Measurements from ENCODE around the gene CREG1. TPM values are rescaled to one million over a fixed set of nuclear protein-coding genes. Genes with fewer than 3 reads are reported as not detected.
A peak's percentile ranks its signal among the peaks of the same experiment; 100 is the strongest.
"Not testable (repeated sequence)": the region's sequence is repeated elsewhere in the genome, so short reads cannot be mapped to it uniquely, and the experiment has no call there.

Gene CREG1
- total and polyA plus RNA-seq, 2 experiments from 2014 or later, result 21.2 to 42.7 TPM

DNA sequence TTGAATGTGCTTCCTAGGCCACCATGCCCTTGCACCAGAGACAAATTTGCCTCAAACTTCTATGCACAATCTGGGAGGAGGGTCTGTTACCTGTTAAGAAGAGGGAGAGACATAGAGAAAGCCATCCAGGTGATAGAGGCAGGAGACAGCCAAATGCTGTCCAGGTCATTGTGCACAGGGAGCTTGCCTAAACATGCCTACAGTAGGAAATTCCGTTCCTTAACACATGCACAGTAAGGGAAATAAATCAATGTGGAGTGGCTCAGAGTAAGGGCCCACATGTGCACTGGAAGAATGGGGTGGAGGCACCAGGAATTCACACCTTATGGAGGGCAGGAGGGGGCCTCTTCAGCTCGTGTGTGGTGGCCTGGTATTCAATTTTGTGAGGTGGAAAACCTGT, 19.5 kb upstream of the CREG1 start (continued):
- TF ChIP-seq, protein P1, sequence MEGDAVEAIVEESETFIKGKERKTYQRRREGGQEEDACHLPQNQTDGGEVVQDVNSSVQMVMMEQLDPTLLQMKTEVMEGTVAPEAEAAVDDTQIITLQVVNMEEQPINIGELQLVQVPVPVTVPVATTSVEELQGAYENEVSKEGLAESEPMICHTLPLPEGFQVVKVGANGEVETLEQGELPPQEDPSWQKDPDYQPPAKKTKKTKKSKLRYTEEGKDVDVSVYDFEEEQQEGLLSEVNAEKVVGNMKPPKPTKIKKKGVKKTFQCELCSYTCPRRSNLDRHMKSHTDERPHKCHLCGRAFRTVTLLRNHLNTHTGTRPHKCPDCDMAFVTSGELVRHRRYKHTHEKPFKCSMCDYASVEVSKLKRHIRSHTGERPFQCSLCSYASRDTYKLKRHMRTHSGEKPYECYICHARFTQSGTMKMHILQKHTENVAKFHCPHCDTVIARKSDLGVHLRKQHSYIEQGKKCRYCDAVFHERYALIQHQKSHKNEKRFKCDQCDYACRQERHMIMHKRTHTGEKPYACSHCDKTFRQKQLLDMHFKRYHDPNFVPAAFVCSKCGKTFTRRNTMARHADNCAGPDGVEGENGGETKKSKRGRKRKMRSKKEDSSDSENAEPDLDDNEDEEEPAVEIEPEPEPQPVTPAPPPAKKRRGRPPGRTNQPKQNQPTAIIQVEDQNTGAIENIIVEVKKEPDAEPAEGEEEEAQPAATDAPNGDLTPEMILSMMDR (conservative IDR thresholded peaks at IDR 0.05; ENCODE audit: low read depth in 2 of 2), result no peak
- no peak for TF ChIP-seq STAT1 (IDR thresholded peaks at IDR 0.05; ENCODE audit: unreplicated experiment)
- no peak for TF ChIP-seq CREB1 (CRISPR knock-in tag; IDR thresholded peaks at IDR 0.05; ENCODE audit: low read depth)
- no peak for TF ChIP-seq ZNF114 (CRISPR knock-in tag; IDR thresholded peaks at IDR 0.05)

DNA sequence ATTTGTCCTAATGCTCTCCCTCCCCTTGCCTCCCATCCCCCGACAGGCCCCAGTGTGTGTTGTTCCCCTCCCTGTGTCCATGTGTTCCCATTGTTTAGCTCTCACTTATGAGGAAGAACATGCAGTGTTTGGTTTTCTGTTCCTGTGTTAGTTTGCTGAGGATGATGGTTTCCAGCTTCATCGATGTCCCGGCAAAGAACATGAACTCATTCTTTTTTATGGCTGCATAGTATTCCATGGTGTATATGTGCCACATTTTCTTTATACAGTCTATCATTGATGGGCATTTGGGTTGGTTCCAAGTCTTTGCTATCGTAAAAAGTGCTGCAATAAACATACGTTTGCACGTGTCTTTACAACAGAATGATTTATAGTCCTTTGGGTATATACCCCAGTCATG, 17.1 kb upstream of the CREG1 start:
- DNase-seq (ENCODE audit: low spot score); H3K36me3 ChIP-seq (ENCODE audit: insufficient read depth); H2AFZ ChIP-seq; H3K4me3 Mint-ChIP-seq; H3F3A ChIP-seq (replicated peaks; ENCODE audit: low read depth); H3K4me3 ChIP-seq; H3K4me1 ChIP-seq (ENCODE audit: insufficient read depth); H3K9me2 ChIP-seq (ENCODE audit: insufficient read depth); H3K4me1 Mint-ChIP-seq; H3K79me2 ChIP-seq (replicated peaks; ENCODE audit: insufficient read depth); H3K4me2 ChIP-seq; ATAC-seq; H3K27me3 ChIP-seq (ENCODE audit: insufficient read depth); H4K20me1 ChIP-seq (replicated peaks; ENCODE audit: insufficient read depth); H3K27me3 Mint-ChIP-seq (ENCODE audit: insufficient read depth, low read depth, poor library complexity); H3K36me3 Mint-ChIP-seq (ENCODE audit: low read depth); H3K27ac Mint-ChIP-seq; H3K27ac ChIP-seq (ENCODE audit: low read depth): not testable (repeated sequence)
- H3K9me3 Mint-ChIP-seq, result peaks cover 32% of the 10 kb centered on the region

DNA sequence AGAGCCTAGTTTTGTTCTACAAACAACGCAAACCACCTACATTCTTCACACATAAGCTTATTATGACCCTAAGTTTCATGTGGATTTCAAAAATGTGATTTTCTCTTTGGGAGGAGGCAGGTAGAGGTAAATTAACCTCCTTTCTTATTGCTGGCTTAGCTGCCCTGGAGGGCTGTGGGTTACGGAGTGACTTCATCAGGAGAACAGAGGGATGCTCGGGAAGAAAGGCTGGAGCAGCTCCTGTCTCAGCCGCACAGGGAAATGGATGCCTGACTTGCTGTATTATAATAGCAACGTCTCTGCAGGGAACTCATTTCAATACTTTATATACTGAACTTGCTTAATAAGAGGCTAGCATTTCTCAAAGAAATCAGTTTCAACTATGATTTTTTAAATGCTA, 14.1 kb upstream of the CREG1 start:
- H3K27ac Mint-ChIP-seq, result no peak overlapping the region
- Histone ChIP-seq H3K4me3 (no peak overlapping the region), H3K9me2 (ENCODE audit: insufficient read depth) (no peaks in the 10 kb centered on the region), H4K20me1 (replicated peaks; ENCODE audit: insufficient read depth) (no peaks in the 10 kb centered on the region), H3K4me2 (no peak overlapping the region), H3F3A (replicated peaks; ENCODE audit: low read depth) (no peaks in the 10 kb centered on the region), H3K36me3 (ENCODE audit: insufficient read depth) (no peaks in the 10 kb centered on the region), H3K27ac (ENCODE audit: low read depth) (no peak overlapping the region), H3K27me3 (ENCODE audit: insufficient read depth) (no peaks in the 10 kb centered on the region), H3K79me2 (replicated peaks; ENCODE audit: insufficient read depth) (no peaks in the 10 kb centered on the region), H3K4me1 (ENCODE audit: insufficient read depth) (peaks cover 7% of the 10 kb centered on the region; the same call in 1 of the 2 replicates), H2AFZ (no peak overlapping the region; the same call in 1 of the 2 replicates)
- peaks cover 4% of the 10 kb centered on the region for H3K27me3 Mint-ChIP-seq (ENCODE audit: insufficient read depth, low read depth, poor library complexity)
- H3K4me3 Mint-ChIP-seq, result no peak overlapping the region
- no peaks in the 10 kb centered on the region; the same call in 2 of the 3 replicates for H3K36me3 Mint-ChIP-seq (ENCODE audit: low read depth)
- DNase-seq (ENCODE audit: low spot score), result no peak
- H3K9me3 Mint-ChIP-seq, result peaks cover 15% of the 10 kb centered on the region
- TF ChIP-seq EZH2phosphoT487 (IDR thresholded peaks at IDR 0.05; ENCODE audit: unreplicated experiment), result no peak
- ATAC-seq, result peak; percentile 36; the same call in 2 of the 3 replicates
- H3K4me1 Mint-ChIP-seq, result peaks cover 13% of the 10 kb centered on the region; the same call in 2 of the 3 replicates

DNA sequence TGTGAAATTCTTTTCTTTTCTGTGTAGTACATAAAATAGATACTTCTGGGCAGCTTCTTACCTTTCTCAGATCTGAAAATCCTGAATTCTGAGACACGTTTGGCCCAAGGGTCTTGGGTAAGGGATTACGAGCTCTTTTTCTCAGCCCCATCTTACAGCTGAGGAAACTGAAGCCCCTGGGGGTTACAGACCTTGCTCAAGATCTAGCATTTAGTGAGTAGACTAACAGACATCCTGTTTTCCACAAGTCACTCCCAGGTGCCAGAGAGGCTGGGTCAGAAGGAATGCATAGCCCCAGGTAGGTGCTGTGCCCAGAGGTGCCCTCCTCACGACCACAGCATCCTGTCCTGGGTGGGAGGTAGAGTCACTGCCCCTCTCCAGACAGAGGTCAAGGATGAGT, 13.2 kb upstream of the CREG1 start:
- H3K27me3 Mint-ChIP-seq (ENCODE audit: insufficient read depth, low read depth, poor library complexity), result peaks cover 4% of the 10 kb centered on the region
- Histone ChIP-seq H4K20me1 (replicated peaks; ENCODE audit: insufficient read depth) (no peaks in the 10 kb centered on the region), H3K79me2 (replicated peaks; ENCODE audit: insufficient read depth) (no peaks in the 10 kb centered on the region), H3K27me3 (ENCODE audit: insufficient read depth) (no peaks in the 10 kb centered on the region), H3K36me3 (ENCODE audit: insufficient read depth) (no peaks in the 10 kb centered on the region), H3K9me2 (ENCODE audit: insufficient read depth) (no peaks in the 10 kb centered on the region), H2AFZ (no peak overlapping the region), H3K4me2 (no peak overlapping the region), H3K4me3 (no peak overlapping the region), H3K4me1 (ENCODE audit: insufficient read depth) (peaks cover 7% of the 10 kb centered on the region; the same call in 1 of the 2 replicates), H3F3A (replicated peaks; ENCODE audit: low read depth) (no peaks in the 10 kb centered on the region), H3K27ac (ENCODE audit: low read depth) (no peak overlapping the region)
- H3K9me3 Mint-ChIP-seq, result peaks cover 6% of the 10 kb centered on the region; the same call in 2 of the 3 replicates
- ATAC-seq, result no peak
- H3K36me3 Mint-ChIP-seq (ENCODE audit: low read depth), result no peaks in the 10 kb centered on the region
- H3K4me1 Mint-ChIP-seq, result peaks cover 13% of the 10 kb centered on the region; the same call in 2 of the 3 replicates
- H3K4me3 Mint-ChIP-seq, result no peak overlapping the region
- no peak overlapping the region for H3K27ac Mint-ChIP-seq
- no peak for DNase-seq (ENCODE audit: low spot score)
- TF ChIP-seq POLR2AphosphoS5 (IDR thresholded peaks at IDR 0.05; ENCODE audit: low read depth) (no peak), ZNF114 (CRISPR knock-in tag; IDR thresholded peaks at IDR 0.05) (no peak), CREB1 (CRISPR knock-in tag; IDR thresholded peaks at IDR 0.05; ENCODE audit: low read depth) (no peak), EZH2phosphoT487 (IDR thresholded peaks at IDR 0.05; ENCODE audit: unreplicated experiment) (no peak), NANOG (IDR thresholded peaks at IDR 0.05; ENCODE audit: borderline replicate concordance) (no peak), JUNB (IDR thresholded peaks at IDR 0.05; ENCODE audit: unreplicated experiment) (no peak)

Measured in GM23338 (cell line).